AG20443 (cell line): ENCODE data around the gene STK25.
"Not testable (repeated sequence)": the region's sequence is repeated elsewhere in the genome, so short reads cannot be mapped to it uniquely, and the experiment has no call there.

Experiments
- DNase-seq: peaks from one replicate; pipeline ENCODE4 v3.0.0; 2012; ENCODE audit warnings: low spot score, mixed read lengths

STK25 gene

DNA sequence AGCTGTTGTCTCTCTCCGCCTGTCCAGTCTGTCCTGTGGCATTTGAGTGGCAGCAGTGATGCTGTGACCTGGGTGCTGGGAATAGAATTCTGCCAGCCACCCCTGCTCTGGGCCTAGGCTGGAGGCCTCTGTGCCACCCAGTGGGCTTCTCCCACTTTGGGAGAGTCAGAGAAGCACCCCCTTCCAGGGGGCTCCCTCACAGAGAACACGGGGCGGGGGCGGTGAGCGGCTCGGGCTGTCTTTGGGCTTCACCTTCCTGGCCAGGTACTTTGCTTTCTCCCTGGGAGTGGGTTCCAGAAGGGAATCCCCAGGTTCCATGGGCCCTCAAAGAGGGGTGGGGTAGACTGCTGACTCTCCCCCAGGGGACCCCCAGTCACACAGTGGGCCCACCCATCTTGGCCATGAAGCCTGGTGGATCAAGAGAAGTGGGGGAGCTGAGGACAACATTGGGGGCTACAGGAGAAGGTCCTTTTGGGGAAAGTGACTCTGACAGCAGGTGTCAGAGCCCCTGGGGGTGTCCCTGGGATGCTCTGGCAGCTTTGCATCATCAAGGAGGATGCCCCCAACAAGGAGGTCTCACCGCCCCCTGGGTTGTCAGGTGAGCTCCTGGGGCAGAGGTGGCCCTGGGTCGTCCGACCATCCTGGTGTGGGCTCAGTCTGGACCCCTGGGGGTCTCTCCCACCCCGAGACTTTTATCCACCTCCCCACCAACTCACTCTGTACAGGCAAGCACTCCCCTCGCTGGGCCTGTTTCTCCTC, 31.4 kb upstream of the STK25 start:
- DNase-seq: peak; percentile 6

DNA sequence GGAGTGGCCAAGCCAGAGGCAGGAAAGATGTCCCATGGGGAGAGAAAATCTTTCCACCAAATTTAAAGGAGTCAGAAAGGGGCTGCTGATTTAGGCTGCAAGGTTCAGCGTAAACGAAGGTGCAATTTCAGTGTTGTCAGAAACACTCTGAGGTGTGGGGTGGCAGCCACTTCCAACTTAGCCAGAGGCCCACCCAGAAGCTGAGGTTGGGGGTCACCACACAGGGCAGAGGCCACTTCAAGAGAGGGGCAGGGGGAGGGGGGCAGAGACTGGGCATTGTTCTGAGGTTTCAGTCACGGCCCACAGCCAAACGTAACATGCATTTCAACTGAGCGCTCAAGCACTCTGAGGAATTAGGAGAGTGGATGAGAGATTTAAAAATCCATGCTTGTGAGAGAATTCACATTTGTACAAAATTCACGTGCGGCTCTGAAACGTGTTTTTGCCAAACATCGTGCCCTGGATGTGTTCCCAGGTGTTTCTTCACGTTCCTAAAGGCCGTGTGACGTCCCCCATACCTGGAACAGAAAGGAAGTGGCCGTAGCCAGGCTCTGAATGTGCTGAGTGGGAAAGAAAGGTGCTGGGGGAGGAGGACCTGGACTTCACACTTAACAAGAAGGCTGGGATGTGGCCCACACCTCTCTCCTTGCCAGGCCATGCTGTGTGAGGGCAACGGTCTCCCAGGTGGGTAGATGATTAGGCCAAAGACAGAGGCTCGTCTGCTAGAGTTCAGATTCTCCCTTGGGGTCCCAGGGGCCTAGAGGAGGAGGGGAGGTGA, 30.6 kb upstream of the STK25 start:
- no peak for DNase-seq

DNA sequence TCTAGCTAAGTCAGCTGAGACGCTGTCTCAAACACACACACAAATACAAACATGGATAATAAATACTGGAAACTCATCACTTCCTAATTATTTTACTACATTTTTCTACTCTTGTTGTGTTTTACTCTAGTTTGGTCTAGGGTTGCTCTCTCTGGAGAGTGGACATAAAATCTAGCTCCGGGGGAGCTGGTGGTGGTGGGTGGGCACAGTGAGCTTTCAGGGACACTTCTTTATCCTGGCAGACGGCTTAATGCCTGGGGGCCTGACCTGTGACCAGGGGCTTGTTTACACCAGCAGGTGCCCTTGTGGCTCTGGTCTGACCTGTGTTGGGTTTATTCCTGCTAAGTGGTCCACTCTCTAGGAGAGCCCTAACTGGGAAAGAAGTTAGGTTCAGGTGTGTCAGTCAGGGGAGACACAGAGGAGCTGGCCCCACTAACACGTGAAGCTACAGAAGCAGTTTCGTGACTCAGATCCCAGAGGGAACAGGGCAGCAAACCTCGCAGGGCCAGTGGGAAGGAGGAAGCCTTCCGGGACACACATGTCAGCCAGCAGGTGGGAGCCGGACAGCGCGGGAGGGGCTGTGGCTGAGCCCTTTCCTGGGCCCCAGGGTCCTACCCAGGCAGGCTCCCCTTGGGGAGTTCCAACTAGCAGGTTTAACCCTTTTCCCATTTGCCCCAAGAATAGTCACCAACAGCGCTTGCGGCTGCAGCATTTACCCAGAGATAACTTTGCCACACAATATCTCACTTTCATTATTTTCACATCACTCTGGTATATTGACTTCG, 27.7 kb upstream of the STK25 start:
- DNase-seq: no peak

- no peak for DNase-seq
Measured at GRCh38 chr2:241534701-241535375, 26.5 kb upstream of the STK25 start.

DNA sequence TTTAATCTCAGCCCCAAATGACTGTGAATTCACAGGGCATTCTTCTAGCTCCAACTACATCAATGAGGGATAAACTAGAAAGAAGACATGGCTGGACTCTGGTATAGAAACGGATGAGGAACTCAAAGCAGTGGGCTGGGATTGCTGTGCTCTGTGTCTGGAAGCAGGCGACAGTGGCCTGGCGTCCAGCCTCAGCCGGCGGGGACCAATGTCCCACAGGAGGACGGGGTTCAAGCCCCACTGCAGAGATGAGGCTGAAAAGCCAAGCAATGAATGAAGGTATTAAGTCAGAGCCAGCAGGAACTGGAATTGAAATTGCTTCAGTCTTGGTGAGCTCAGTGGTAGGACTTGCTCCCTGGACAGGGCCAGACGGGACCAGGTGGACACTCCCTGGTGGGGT, 25.9 kb upstream of the STK25 start:
- DNase-seq: no peak

- no peak for DNase-seq
Measured at GRCh38 chr2:241532733-241533601, 24.6 kb upstream of the STK25 start.

DNA sequence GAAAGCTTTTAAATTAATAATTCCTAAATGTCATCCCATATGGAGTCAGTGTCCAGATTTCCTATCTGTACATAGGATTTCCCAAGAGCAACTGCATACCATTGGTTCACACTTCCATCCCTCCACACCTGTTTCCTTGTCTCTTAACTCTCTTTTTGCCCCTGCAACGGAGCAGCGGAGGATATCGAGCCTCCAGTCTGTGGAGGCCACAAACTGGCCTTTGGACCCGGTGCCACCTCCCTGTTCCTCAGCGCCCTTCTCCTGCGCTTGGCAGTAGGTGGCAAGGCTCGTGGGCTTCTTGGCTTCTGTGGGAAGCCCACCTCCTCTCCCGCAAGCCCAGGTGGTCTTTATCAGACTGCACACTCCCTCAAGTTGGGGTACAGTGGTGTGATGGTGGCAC, 23.8 kb upstream of the STK25 start:
- no peak for DNase-seq

- DNase-seq: no peak
Measured at GRCh38 chr2:241531161-241531722, 22.9 kb upstream of the STK25 start.

DNA sequence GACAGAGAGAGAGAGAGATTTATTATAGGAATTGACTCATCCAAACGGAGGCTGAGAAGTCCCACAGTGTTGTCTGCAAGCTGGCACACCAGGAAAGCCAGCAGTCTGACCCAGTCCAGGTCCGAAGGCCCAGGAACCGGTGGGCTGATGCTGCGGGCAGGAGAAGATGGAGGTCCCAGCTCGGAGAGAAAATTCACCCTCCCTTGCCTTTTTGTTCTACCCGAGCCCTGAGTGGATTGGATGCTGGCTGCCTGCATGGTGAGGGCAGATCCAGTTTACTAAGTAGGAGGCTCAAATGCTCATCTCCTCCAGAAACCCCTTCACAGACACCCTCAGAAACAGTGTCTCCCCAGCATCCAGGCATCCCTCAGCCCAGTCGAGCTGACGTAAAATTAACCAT, 22.2 kb upstream of the STK25 start:
- no peak for DNase-seq

GRCh38 chr2:241525818-241526780, 17.7 kb upstream of the STK25 start:
- DNase-seq: not testable (repeated sequence)

DNA sequence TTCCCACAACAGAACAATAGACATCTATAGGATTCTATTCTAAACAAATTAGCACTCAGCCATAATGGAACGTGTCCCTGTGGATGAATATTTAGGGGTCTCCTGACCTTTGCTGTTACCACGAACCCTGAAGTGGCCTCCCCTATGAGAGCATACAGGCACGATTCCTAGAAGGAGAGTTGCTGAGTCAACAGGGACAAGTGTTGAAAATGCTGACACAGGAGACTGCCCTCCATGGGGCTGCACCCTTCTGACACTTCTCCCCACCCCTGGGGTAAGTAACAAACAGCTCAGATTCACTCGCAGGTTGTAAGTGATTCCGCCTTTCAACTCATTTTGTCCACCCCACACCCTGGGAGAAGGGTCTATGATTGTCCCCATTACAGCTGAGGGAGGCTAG, 14.1 kb upstream of the STK25 start:
- no peak for DNase-seq

- DNase-seq: no peak
Measured at GRCh38 chr2:241519669-241520068, 11.3 kb upstream of the STK25 start.

DNA sequence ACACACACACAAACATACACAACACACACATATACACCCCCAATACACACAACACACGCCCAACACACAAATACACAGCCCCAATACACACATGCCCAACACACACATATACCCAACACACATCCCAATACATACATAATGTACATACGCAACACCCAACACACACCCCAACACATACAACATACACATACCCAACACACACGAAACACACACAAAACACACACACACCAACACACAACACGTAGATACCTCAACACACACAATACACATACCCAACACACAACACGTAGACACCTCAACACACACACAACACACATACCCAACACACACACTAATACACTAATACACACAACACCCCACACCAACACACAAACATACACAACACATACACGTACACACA, 8.9 kb upstream of the STK25 start:
- DNase-seq: no peak

DNA sequence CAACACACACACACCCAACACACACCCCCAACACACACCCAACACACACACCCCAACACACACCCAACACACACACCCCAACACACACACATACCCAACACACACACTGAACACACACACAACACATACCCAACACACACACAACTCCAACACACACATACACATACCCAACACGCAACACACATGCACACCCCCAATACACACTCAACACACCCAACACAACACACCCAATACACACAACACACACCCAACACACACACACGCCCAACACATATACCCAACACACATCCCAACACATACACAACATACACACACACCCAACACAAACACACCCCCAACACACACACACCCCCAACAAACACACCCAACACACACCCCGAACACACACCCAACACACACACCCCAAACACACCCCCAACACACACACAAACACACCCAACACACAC, 8.2 kb upstream of the STK25 start:
- DNase-seq: no peak

DNA sequence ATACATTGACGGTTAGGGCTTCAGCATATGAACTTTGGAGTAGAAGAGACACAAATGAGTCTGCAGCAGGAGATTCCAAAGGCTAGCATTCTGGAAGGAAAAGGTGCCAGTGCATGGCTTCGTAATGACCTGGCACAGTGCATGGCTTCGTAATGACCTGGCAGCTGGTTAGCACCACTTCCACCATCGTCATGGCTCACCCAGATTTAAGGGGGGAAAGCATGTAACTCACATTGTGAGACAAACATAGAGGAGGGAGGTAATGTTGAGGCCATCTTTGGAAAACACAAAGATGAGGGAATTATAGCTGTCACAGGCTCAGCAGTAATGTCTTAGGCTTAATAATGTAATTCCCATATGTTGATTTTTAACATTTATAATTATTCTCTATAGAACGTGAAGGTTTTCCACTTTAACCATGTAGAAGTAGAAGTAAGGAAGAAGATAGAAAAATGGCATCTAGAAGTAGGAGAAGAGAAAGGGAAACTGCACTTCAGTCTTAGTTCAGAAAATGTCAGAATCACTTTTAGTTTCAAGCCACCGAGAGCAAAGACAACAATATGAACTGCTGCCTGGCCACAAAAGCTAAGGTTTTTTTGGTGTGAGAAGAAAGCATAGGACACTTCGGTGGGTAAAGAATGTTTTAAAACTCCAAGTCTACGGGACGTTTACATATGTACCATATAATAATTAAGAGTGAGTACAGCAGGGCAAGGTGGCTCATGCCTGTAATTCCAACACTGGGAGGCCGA, 6.8 kb upstream of the STK25 start:
- peak; percentile 41 for DNase-seq

- DNase-seq: peak; percentile 10
Measured at GRCh38 chr2:241514553-241514952, 6.2 kb upstream of the STK25 start.

DNA sequence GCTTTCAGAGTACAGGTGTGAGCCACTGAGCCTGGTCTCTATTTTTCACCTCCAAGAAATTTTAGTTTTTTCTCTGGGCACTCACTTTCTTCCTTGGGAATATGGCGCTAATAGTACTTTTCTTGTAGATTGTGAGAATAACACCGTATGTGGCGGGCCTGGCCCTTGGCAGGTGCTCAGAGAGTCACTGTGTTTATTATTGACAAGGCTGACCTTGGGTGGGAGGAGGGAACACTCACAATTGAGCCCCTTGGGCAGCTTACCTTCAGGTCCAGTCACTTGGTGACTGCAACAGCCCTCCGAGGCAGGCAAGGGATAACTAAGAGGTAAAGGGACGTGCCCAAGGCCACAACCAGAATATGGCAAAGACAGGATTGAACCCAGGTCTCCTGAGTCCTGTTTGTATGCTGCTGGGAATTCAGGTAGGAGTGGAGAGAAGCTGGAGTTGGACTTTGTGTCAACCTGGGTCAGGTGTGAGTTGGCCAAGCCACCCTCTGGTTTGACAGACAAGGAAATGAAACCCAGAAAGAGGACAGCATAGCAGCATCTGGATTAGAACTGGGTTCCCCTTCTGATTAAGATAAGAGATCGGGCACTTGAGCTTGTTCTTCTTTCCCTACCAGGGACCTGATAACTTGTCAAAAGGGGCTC, 2.8 kb upstream of the STK25 start:
- DNase-seq: no peak

DNA sequence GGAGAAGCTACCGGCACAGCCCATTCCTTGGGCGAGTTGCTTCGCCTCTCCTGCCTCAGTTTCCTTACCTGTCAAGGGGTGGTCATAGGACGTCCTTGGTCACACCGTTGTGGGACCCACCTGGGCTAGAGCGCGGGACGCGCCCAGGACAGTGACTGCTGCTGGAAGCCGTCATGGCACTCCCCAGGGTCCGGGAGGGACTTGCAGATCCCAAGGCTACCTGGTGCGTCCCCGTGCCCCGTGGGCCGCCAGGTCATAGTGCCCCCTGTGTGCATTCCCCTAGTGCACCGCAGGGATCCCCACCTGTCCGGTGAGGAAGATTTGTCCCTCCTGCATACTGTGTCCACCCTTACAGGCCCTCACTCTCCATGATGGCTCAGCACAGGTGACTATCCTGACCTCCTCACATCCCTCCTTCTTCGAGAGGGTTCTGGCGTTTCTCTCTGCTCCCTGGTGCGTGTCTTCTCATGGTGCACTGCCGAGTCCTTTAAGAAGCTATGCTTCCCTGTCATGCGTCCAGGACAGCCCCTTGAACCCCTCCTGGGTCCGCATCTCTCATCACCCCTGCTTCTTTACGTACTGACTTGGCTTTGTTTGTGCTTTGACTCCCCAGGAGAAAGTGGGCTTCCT, 886 bp upstream of the STK25 start:
- no peak for DNase-seq
